Endodermal cell (in vitro differentiated cells): Measurements from ENCODE around the gene CYP4A22. TPM values are rescaled to one million over a fixed set of nuclear protein-coding genes. Genes with fewer than 3 reads are reported as not detected.

Source experiments
- DNase-seq: peaks from one replicate; pipeline ENCODE4 v3.0.0-alpha.2; 2017
- H3K27ac ChIP-seq: 2 replicates; pipeline ENCODE4 v1.5.1; 2013; ENCODE audit warnings: mild to moderate bottlenecking, low read depth, low read length, moderate library complexity
- H3K27me3 ChIP-seq: 2 replicates; pipeline ENCODE4 v1.6.1; 2013; ENCODE audit warnings: mild to moderate bottlenecking, low read length, moderate library complexity; ENCODE audit not compliant: insufficient read depth, control insufficient read depth, poor library complexity, severe bottlenecking
- H3K36me3 ChIP-seq: 2 replicates; pipeline ENCODE4 v1.7.0; 2013; ENCODE audit warnings: mild to moderate bottlenecking, low read length, moderate library complexity; ENCODE audit not compliant: control insufficient read depth, insufficient read depth
- H3K4me1 ChIP-seq: one replicate; pipeline ENCODE4 v1.7.0; 2013; ENCODE audit warnings: low read length; ENCODE audit not compliant: control insufficient read depth, insufficient read depth
- H3K4me3 ChIP-seq: 2 replicates; pipeline ENCODE4 v1.5.1; 2013; ENCODE audit warnings: mild to moderate bottlenecking, low read length, moderate library complexity
- H3K9ac ChIP-seq: 2 replicates; pipeline ENCODE4 v1.6.1; 2013; ENCODE audit warnings: mild to moderate bottlenecking, low read length, moderate library complexity; ENCODE audit not compliant: poor library complexity, severe bottlenecking; ENCODE audit errors: extremely low read depth
- H3K9me3 ChIP-seq: 2 replicates; pipeline ENCODE4 v1.6.1; 2013; ENCODE audit warnings: mild to moderate bottlenecking, low read length, moderate library complexity; ENCODE audit not compliant: control insufficient read depth
- H3K27ac Mint-ChIP-seq: 2 replicates; pipeline ENCODE4 v1.8.0; 2020; ENCODE audit warnings: mixed read lengths
- H3K27me3 Mint-ChIP-seq: 2 replicates; pipeline ENCODE4 v1.8.0; 2021; ENCODE audit warnings: mild to moderate bottlenecking, mixed read lengths; ENCODE audit not compliant: insufficient read depth
- H3K36me3 Mint-ChIP-seq: 2 replicates; pipeline ENCODE4 v1.8.0; 2020; ENCODE audit warnings: low read depth, mixed read lengths
- H3K4me1 Mint-ChIP-seq: 2 replicates; pipeline ENCODE4 v1.8.0; 2020; ENCODE audit warnings: mixed read lengths
- H3K4me3 Mint-ChIP-seq: 2 replicates; pipeline ENCODE4 v1.8.0; 2020; ENCODE audit warnings: mild to moderate bottlenecking, moderate library complexity, mixed read lengths
- H3K9me3 Mint-ChIP-seq: 2 replicates; pipeline ENCODE4 v1.8.0; 2020; ENCODE audit warnings: mild to moderate bottlenecking, mixed read lengths
- CTCF ChIP-seq: fragments of 200-600 bp; sonication (generic); conservative IDR thresholded peaks from 2 replicates; pipeline ENCODE4 v1.5.0; 2021; ENCODE audit warnings: antibody characterized with exemption, mild to moderate bottlenecking
- WGBS, 2 experiments: methylation state at CpG; one replicate each; pipeline versions ENCODE4 v1.1.5 to v1.1.7; 2013; ENCODE audit warnings: missing lambda C conversion rate in 2 of 2, mixed read lengths in 1 of 2; ENCODE audit not compliant: insufficient coverage in 1 of 2, insufficient read length in 1 of 2; 5-methylcytosine and 5-hydroxymethylcytosine counted together
- total RNA-seq, 2 donors: library from RNA; stranded (reverse); fragmentation: NEBNext Ultra II Directional in 1 of 2; extraction: Animal tissue kit (Norgen Biotek cat#: 25700) in 1 of 2; gene quantifications; 2 replicates in 1 of 2; 3 replicates in 1 of 2; pipeline ENCODE4 v1.2.1, GENCODE V29; 2021

CYP4A22 gene
- total RNA-seq, 2 donors from 2014 or later, result 0.35 TPM; not detected in 1

- H3K4me1 ChIP-seq, result no peaks in the 10 kb centered on the region
- H3K4me1 Mint-ChIP-seq, result peaks cover 2% of the 10 kb centered on the region
- no peak overlapping the region for H3K27ac Mint-ChIP-seq
- H3K9ac ChIP-seq, result no peak overlapping the region
- peaks cover 33% of the 10 kb centered on the region for H3K27me3 Mint-ChIP-seq
- no peak for TF ChIP-seq CTCF
- DNase-seq, result no peak
- peaks cover 7% of the 10 kb centered on the region for H3K27me3 ChIP-seq
- H3K9me3 Mint-ChIP-seq, result peaks cover 11% of the 10 kb centered on the region
- H3K36me3 Mint-ChIP-seq, result no peaks in the 10 kb centered on the region
- H3K27ac ChIP-seq, result no peak overlapping the region
- H3K4me3 Mint-ChIP-seq, result no peak overlapping the region
- H3K36me3 ChIP-seq, result no peaks in the 10 kb centered on the region
- no peaks in the 10 kb centered on the region for H3K9me3 ChIP-seq
- H3K4me3 ChIP-seq, result no peak overlapping the region
- WGBS, 2 experiments, result 80 to 90% methylated on average over 5 of the region's 5 CpGs
Measured at GRCh38 chr1:47172782-47173181, 35.5 kb downstream of the CYP4A22 start.

GRCh38 chr1:47174656-47175020, 37.4 kb downstream of the CYP4A22 start:
- H3K36me3 Mint-ChIP-seq, result no peaks in the 10 kb centered on the region
- no peaks in the 10 kb centered on the region for H3K9me3 ChIP-seq
- H3K9ac ChIP-seq, result no peak overlapping the region
- no peak overlapping the region for H3K27ac ChIP-seq
- H3K27me3 ChIP-seq, result peaks cover 7% of the 10 kb centered on the region
- H3K27ac Mint-ChIP-seq, result no peak overlapping the region
- no peaks in the 10 kb centered on the region for H3K36me3 ChIP-seq
- H3K9me3 Mint-ChIP-seq, result peaks cover 5% of the 10 kb centered on the region
- TF ChIP-seq CTCF, result no peak
- no peaks in the 10 kb centered on the region for H3K4me1 ChIP-seq
- H3K27me3 Mint-ChIP-seq, result peaks cover 28% of the 10 kb centered on the region
- H3K4me3 ChIP-seq, result no peak overlapping the region
- peaks cover 7% of the 10 kb centered on the region for H3K4me1 Mint-ChIP-seq
- DNase-seq, result no peak
- H3K4me3 Mint-ChIP-seq, result no peak overlapping the region

GRCh38 chr1:47175227-47175934, 38.1 kb downstream of the CYP4A22 start:
- Histone ChIP-seq H3K4me3 (no peak overlapping the region), H3K9me3 (no peaks in the 10 kb centered on the region), H3K27me3 (peaks cover 14% of the 10 kb centered on the region), H3K36me3 (no peaks in the 10 kb centered on the region), H3K27ac (no peak overlapping the region), H3K9ac (no peak overlapping the region), H3K4me1 (no peaks in the 10 kb centered on the region)
- TF ChIP-seq CTCF, result peak; percentile 92
- Mint-ChIP-seq H3K9me3 (peaks cover 4% of the 10 kb centered on the region), H3K36me3 (no peaks in the 10 kb centered on the region), H3K4me1 (peaks cover 7% of the 10 kb centered on the region), H3K27me3 (peaks cover 29% of the 10 kb centered on the region), H3K27ac (no peak overlapping the region), H3K4me3 (no peak overlapping the region)
- peak; percentile 90 for DNase-seq
- WGBS, 2 experiments, result 23 to 26% methylated on average over 8 to 11 of the region's 11 CpGs
